SH-SY5Y (cell line): ENCODE results near the gene CNTN5.

Experiments used
- GATA2 ChIP-seq: IDR thresholded peaks from 2 replicates; pipeline ENCODE4 v1.6.1; 2011; ENCODE audit warnings: mild to moderate bottlenecking, low read depth, low read length
- GATA3 ChIP-seq: IDR thresholded peaks from 2 replicates; pipeline ENCODE4 v1.6.1; 2011; ENCODE audit warnings: low read depth, mild to moderate bottlenecking, low read length, moderate library complexity

DNA sequence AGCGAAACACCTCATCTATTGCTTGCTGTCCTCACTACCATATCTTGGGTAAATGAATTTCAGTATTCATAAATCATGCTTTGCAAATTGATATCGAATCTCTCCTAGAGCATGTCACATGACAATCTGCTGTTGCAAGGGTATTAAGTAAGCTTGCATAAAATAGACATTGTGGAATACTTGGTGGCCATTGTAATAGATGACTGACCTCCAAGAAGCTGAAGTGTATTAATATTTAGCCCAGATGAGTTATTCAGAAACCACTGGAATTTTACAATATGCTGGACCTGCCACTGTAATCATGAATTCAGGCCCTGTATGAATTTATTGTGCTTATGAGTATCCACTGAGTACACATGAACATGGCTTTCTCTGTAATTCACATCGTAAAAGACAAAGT, 1376.7 kb downstream of the CNTN5 start:
- TF ChIP-seq GATA2 (no peak), GATA3 (no peak)
